Measurements from ENCODE around the gene SPAG7. TPM values are rescaled to one million over a fixed set of nuclear protein-coding genes. Genes with fewer than 3 reads are reported as not detected.
A peak's percentile ranks its signal among the peaks of the same experiment; 100 is the strongest.

Gene SPAG7
- total RNA-seq, result 166 TPM
- long read RNA-seq, transcript SPAG7-207 (6 exons, 1,094 nt), result minor isoform, 6 of 72 reads
- long read RNA-seq, transcript SPAG7-201 (7 exons, 1,058 nt), result major isoform, 52 of 72 reads
- long read RNA-seq, partial matches to known transcripts, result 1 of 72 reads
- long read RNA-seq, other reads (novel, unspliced or antisense), result 13 of 72 reads

DNA sequence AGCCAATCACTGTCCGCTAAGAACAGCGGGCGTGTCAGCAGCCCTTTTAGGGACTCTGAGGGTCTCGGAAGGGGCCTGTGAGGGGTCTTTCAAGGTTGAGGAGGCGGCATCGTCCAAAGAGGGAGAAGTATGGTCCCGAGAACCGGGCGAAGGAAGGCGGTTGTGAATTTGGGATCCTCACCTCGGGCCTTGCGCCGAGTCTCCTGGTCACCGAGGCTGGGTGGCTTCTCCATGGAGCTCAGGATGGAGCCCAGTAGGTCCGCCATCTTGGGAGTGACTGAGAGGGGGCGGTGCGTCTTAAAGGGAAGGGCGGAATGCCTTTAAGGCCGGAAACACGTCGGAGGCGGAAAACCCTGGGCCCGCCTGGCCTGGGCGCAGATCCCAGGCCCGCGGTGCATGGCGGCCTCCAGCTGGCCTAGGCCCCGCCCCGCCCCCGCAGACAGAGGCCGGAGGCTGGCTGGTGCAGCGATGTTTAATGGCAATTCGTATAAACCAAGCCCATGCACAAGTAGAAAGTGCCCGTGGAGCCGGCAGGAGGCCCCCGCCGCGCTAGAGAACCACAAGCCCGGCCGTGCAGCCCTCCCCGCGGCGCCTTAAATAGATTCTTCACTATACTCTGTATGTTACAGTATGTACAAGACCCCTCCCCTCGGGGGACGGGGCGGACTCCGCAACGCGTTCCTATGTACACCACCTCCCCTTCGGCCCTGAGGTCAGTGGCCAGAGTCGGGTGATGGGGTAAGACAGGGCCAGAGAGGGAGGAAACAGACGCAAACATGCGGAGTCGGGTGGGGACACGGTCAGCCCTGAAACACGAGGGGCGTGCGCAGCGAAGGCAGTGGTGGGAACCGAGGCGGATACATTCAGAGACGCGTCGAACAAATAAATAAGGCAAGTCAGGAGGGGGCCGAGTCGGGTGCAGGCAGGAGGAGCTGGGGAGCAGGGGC is at the start of gene SPAG7:
SPAG7 (minus strand) TSS at position 279 of the 947 bp plus-strand sequence; CDS start at position 266, 13 bp downstream.
- DNase-seq (ENCODE audit: missing footprints) (peak; percentile 97), ATAC-seq (peak; percentile 88)
- intact Hi-C loops (cut with DNase I), result loop anchor here (1.0 to 5.0 kb wide), 4 partner anchors 19 to 61 kb away; partner anchors contain the start of genes CAMTA2, PFN1, RNF167 and SLC25A11

- intact Hi-C loops (cut with DNase I), result no loop called here
- no peak for DNase-seq (ENCODE audit: missing footprints)
- ATAC-seq, result no peak
Observed at GRCh38 chr17:5014357-5014756, 46.7 kb upstream of the SPAG7 start.

GRCh38 chr17:5011928-5012327 is 44.3 kb upstream of the SPAG7 start:
- DNase-seq (ENCODE audit: missing footprints) (no peak), ATAC-seq (no peak)
- intact Hi-C loops (cut with DNase I), result no loop called here

GRCh38 chr17:5003214-5003867 is 35.7 kb upstream of the SPAG7 start:
- DNase-seq (ENCODE audit: missing footprints) (no peak), ATAC-seq (no peak)
- intact Hi-C loops (cut with DNase I), result no loop called here

DNA sequence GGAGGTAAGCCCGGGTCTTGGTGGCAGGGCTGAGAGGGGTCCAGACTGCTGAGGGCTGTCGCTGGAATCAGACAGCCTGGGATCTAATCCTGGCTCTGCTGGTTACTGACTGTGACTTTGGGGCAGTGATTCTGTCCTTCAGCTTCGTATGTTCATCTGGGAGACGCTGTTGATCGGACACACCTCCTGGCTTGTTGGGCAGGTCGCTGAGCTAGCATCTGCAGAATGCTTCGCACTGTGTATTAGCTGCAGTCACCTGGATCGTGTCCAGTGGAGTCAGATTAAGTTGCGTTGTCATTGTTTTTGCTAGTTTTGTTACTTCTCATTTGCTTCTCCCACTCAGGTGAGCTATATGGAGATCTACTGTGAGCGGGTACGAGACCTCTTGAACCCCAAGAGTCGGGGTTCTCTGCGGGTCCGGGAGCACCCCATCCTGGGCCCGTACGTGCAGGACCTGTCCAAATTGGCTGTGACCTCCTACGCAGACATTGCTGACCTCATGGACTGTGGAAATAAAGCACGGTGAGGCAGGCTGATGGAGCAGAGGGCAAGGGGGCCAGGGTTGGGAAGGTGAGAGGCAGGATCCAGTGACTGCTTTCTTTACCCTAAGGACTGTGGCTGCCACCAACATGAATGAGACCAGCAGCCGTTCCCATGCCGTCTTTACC is 34.6 kb upstream of the SPAG7 start:
- no peak for ATAC-seq
- intact Hi-C loops (cut with DNase I), result no loop called here

DNA sequence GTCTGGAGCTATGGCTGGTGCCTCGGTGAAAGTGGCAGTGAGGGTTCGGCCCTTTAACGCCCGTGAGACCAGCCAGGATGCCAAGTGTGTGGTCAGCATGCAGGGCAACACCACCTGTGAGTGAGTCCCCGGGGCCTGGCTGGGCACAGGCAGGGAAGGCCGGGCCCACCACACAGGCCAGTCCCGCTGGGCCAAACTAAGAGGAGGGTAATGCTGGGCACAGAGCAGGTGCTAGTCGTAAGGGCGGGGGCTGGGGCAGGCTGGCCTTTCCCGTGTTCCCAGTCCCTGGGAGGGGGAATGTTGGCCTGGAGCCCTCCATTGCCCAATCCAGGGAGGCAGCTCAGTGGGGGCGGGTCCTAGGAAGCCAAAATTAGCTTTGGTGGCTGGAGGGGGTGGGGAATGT is 32.6 kb upstream of the SPAG7 start:
- ATAC-seq (peak; percentile 63), DNase-seq (ENCODE audit: missing footprints) (peak; percentile 91)
- intact Hi-C loops (cut with DNase I), result no loop called here

More for the DNA sequence above, 34.6 kb upstream of the SPAG7 start:
- no peak for DNase-seq (ENCODE audit: missing footprints)

GRCh38 chr17:4999430-5000093 is 31.9 kb upstream of the SPAG7 start:
- intact Hi-C loops (cut with DNase I), result no loop called here
- no peak for DNase-seq (ENCODE audit: missing footprints)
- peak; percentile 14 for ATAC-seq

GRCh38 chr17:4998732-4999429 is 31.3 kb upstream of the SPAG7 start:
- ATAC-seq (no peak), DNase-seq (ENCODE audit: missing footprints) (no peak)
- intact Hi-C loops (cut with DNase I), result no loop called here

GRCh38 chr17:4998027-4998731 is 30.6 kb upstream of the SPAG7 start:
- ATAC-seq (peak; percentile 6), DNase-seq (ENCODE audit: missing footprints) (peak; percentile 80)
- intact Hi-C loops (cut with DNase I), result no loop called here

DNA sequence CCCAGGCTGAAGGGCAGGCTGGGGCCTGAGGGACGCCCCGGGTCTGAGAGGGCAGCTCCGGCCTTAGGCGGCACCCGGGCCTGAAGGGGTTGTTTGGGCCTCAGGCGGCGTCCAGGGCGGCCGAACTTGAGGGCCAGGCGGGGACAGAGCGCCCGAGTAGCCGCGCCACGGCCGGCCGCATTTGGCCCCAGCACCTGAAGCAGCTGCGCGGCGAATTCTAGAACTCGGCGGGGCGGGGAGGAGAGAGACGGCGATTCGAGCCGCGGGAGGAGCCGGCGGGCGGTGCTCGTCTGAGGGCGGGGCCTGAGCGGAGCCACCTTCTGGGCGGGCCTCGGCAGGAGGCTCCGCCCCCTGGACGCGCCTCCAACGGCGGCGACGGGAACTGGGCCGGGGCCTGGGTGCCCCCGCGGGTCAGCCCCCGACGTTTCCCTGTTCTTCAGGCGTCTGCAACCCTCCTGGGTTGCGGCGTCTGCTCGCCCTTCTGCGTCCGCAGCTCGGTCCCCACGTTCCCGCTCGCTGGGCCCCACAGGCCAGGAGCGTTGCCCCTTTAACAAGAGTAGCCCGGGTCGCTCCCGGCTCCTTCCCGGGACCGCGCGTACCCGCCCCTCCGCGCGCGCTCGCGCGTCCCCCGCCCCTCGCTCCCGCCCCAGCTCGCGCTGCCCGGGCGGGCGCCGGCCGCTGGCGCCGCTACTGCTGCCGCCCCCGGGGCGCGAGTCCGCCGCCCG is 29.8 kb upstream of the SPAG7 start, which contains the start of the genes INCA1 and KIF1C:
INCA1 (minus strand) TSS at position 221 of the 725 bp plus-strand sequence. CDS start 3,085 bp downstream, outside the sequence.
KIF1C (plus strand) TSS at position 649 of the 725 bp plus-strand sequence. CDS start 2,297 bp downstream, outside the sequence.
- DNase-seq (ENCODE audit: missing footprints) (peak; percentile 97), ATAC-seq (peak; percentile 91)
- intact Hi-C loops (cut with DNase I), result no loop called here

DNA sequence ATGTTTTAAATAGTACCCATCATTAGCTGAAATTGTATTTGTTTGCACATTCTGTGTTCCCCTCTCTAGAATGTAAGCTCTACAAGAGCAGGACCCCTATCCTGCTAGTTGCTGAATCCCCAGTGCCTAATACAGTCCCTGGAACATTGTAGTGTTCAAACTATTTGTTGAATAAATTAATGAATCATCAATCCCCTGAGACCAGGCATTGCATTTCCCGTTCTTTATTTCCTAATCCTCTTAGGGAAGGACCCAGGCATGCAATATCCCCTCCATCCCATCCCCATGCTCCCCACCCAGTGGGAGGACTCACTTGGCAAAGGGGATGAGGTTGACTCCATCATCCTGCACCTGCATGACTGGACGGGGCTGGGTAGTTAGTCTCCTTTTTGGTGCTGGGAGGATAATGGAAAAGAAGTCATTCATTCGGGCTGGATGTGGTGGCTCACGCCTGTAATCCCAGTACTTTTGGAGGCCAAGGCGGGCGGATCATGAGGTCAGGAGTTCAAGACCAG is 26.5 kb upstream of the SPAG7 start:
- ATAC-seq (no peak), DNase-seq (ENCODE audit: missing footprints) (no peak)
- intact Hi-C loops (cut with DNase I), result no loop called here

DNA sequence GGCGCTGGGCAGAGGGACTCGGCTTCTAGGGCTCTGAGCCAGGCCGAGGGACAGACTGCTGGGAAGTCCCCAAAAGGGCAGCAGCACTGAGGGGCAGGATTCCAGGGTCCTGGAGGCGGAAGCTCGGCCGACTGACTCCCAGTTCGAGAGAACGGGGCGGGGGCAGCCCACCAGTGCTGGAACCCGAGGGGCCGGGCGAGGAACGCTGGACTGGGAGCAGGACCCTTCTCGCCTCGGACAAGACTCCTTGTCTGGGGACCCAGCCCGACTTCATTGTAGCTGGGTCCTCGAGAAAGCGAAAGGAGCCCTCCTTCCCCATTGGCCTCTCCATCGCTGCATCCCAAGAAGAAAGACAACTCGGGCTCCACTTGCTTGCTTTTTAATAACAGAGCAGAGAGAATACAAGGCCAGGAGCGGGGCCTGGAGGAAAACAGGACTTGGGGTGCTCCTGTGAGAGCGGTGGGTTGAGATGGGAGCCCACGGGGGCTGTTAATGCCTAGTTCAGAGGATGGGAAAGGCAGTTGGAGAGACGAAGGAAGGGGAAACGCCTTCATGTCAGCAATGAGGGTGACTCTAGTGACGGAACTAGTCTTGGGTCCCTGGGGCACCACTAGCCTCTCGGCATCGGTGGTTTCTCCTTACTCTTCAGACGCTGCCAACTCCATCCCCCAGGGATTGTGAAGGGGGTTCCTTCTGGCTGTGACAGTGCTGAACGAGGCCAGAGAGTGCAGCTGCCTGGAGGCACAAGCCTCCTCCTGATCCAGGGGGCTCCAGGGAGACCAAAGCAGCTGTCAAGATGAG is 20.4 kb upstream of the SPAG7 start:
- ATAC-seq (peak; percentile 43), DNase-seq (ENCODE audit: missing footprints) (no peak)
- intact Hi-C loops (cut with DNase I), result loop anchor here (1.0 to 5.0 kb wide), 3 partner anchors 20 to 79 kb away; partner anchors contain the start of gene PFN1

- intact Hi-C loops (cut with DNase I), result loop anchor here (1.0 to 5.0 kb wide), 3 partner anchors 19 to 78 kb away; partner anchors contain the start of gene PFN1
- ATAC-seq, result peak; percentile 93
Observed at GRCh38 chr17:4986951-4987766, 19.5 kb upstream of the SPAG7 start, which contains the start of gene CAMTA2. Gene CAMTA2 (minus strand): TSS chr17:4987675. CDS start chr17:4986222, 1,453 bp downstream.

DNA sequence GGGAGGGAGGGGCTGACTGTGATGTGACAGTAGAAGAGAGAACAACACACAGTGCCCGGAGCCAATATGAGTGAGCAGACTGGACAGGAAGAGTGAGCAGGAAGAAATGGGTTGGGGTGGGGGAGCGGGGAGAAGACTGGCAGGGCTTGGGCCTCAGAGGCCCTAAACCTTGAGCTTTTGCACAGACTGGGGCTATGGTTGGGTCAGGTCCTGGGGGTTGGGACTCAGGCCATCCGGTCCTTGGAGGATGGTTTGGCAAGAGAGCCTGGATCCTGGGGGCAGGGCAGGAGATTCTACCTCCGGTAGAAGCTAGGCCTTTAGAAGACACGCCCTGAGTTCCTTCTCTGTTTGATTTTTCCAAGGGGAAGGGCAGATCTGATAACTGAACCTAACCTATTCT is 18.8 kb upstream of the SPAG7 start:
- DNase-seq (ENCODE audit: missing footprints), result no peak
- no peak for ATAC-seq
- intact Hi-C loops (cut with DNase I), result loop anchor here (5.0 kb wide), 1 partner anchor 39 kb away; the partner anchor contains the start of gene PFN1

More at GRCh38 chr17:4986951-4987766, 19.5 kb upstream of the SPAG7 start, which contains the start of gene CAMTA2:
- peak; percentile 97 for DNase-seq (ENCODE audit: missing footprints)

All from Right ventricle myocardium inferior (tissue), 1 donor.